ENCODE data around the gene TCF7L2.

TCF7L2 gene

GRCh38 chr10:112967200-112967599, 17.2 kb downstream of the TCF7L2 start:
- no peak for DNase-seq

- DNase-seq: no peak
These were observed 19.1 kb downstream of the TCF7L2 start for GRCh38 chr10:112969131-112969530.

GRCh38 chr10:112969542-112969941, 19.5 kb downstream of the TCF7L2 start:
- DNase-seq: no peak

- no peak for DNase-seq
These were observed 20.0 kb downstream of the TCF7L2 start for GRCh38 chr10:112970021-112970420.

- DNase-seq: no peak
These were observed 22.6 kb downstream of the TCF7L2 start for GRCh38 chr10:112972606-112973005.

GRCh38 chr10:112973046-112973445, 23.0 kb downstream of the TCF7L2 start:
- no peak for DNase-seq

GRCh38 chr10:112973805-112974204, 23.8 kb downstream of the TCF7L2 start:
- DNase-seq: no peak

- DNase-seq: no peak
These were observed 27.4 kb downstream of the TCF7L2 start for GRCh38 chr10:112977426-112977898.

- DNase-seq: no peak
These were observed 29.9 kb downstream of the TCF7L2 start for GRCh38 chr10:112979927-112980326.

GRCh38 chr10:112980937-112981336, 30.9 kb downstream of the TCF7L2 start:
- no peak for DNase-seq

GRCh38 chr10:112981553-112981952, 31.5 kb downstream of the TCF7L2 start:
- DNase-seq: no peak

- DNase-seq: no peak
These were observed 33.5 kb downstream of the TCF7L2 start for GRCh38 chr10:112983444-112984056.

- no peak for DNase-seq
These were observed 34.7 kb downstream of the TCF7L2 start for GRCh38 chr10:112984756-112985155.

- no peak for DNase-seq
These were observed 35.9 kb downstream of the TCF7L2 start for GRCh38 chr10:112985690-112986543.

- DNase-seq: no peak
These were observed 36.6 kb downstream of the TCF7L2 start for GRCh38 chr10:112986544-112987190.

- no peak for DNase-seq
These were observed 38.9 kb downstream of the TCF7L2 start for GRCh38 chr10:112988839-112989406.

GRCh38 chr10:112989826-112990225, 39.8 kb downstream of the TCF7L2 start:
- no peak for DNase-seq

GRCh38 chr10:112990271-112990670, 40.2 kb downstream of the TCF7L2 start:
- DNase-seq: no peak

- DNase-seq: no peak
These were observed 41.9 kb downstream of the TCF7L2 start for GRCh38 chr10:112991888-112992491.

- DNase-seq: no peak
These were observed 46.4 kb downstream of the TCF7L2 start for GRCh38 chr10:112996462-112996861.

- no peak for DNase-seq
These were observed 49.1 kb downstream of the TCF7L2 start for GRCh38 chr10:112999102-112999501.

- DNase-seq: no peak
These were observed 50.4 kb downstream of the TCF7L2 start for GRCh38 chr10:113000442-113000841.
